Measurements from ENCODE around the gene TBC1D22A. TPM values are rescaled to one million over a fixed set of nuclear protein-coding genes. Genes with fewer than 3 reads are reported as not detected.

Gene TBC1D22A
- total RNA-seq, 2 experiments from 2014 or later = 22.3 to 43.9 TPM

GRCh38 chr22:46797355-46797754 lies 34.9 kb downstream of the TBC1D22A start:
- DNase-seq (ENCODE audit: low spot score) = peak; percentile 38
- H3K79me2 ChIP-seq (ENCODE audit: insufficient read depth, low read depth, low read length) = no peaks in the 10 kb centered on the region
- ChIA-PET POLR2A (no interaction called here), CTCF (ENCODE audit: unreplicated experiment) (no interaction called here)
- H3K36me3 ChIP-seq (ENCODE audit: insufficient read depth, low read length) = peaks cover 80% of the 10 kb centered on the region
- H3K9me3 ChIP-seq (ENCODE audit: low read length) = no peaks in the 10 kb centered on the region
- H2AFZ ChIP-seq (ENCODE audit: low read length) = no peak overlapping the region
- peaks cover 7% of the 10 kb centered on the region for H3K4me1 ChIP-seq (ENCODE audit: insufficient read depth, low read length, poor library complexity, severe bottlenecking)
- H3K4me3 ChIP-seq (ENCODE audit: low read depth, low read length, poor library complexity, severe bottlenecking) = no peak overlapping the region
- intact Hi-C loops (cut with micrococcal nuclease; ENCODE audit: unreplicated experiment) = loop anchor here (10.0 kb wide), 1 partner anchor 113 kb away; no protein-coding TSS in a partner anchor
- no peak overlapping the region for H3K27ac ChIP-seq (ENCODE audit: low read depth, low read length, poor library complexity, severe bottlenecking)
- no peak for TF ChIP-seq EZH2phosphoT487 (IDR thresholded peaks at IDR 0.05; ENCODE audit: borderline replicate concordance, low read depth, low read length)
- peak; percentile 61 for TF ChIP-seq CTCF (conservative IDR thresholded peaks at IDR 0.05; ENCODE audit: low read length)
- H3K9me2 ChIP-seq (ENCODE audit: insufficient read depth, low read length) = no peaks in the 10 kb centered on the region
- no peak overlapping the region for H3K4me2 ChIP-seq (ENCODE audit: low read length)
- 0 out of 2 replicates have a peak, but pooled peaks cover 3% of the 10 kb centered on the region for H4K20me1 ChIP-seq (ENCODE audit: insufficient read depth, low read length)
- BruUV-seq (replicated peaks) = no TSS peak

- no peak for DNase-seq (ENCODE audit: low spot score)
- Histone ChIP-seq H2AFZ (ENCODE audit: low read length) (no peak overlapping the region), H3K79me2 (ENCODE audit: insufficient read depth, low read depth, low read length) (no peaks in the 10 kb centered on the region), H3K4me2 (ENCODE audit: low read length) (no peak overlapping the region), H3K36me3 (ENCODE audit: insufficient read depth, low read length) (peaks cover 76% of the 10 kb centered on the region), H3K27ac (ENCODE audit: low read depth, low read length, poor library complexity, severe bottlenecking) (no peak overlapping the region), H3K9me3 (ENCODE audit: low read length) (no peaks in the 10 kb centered on the region), H3K9me2 (ENCODE audit: insufficient read depth, low read length) (no peaks in the 10 kb centered on the region), H4K20me1 (ENCODE audit: insufficient read depth, low read length) (0 out of 2 replicates have a peak, but pooled peaks cover 3% of the 10 kb centered on the region), H3K4me1 (ENCODE audit: insufficient read depth, low read length, poor library complexity, severe bottlenecking) (peaks cover 7% of the 10 kb centered on the region), H3K4me3 (ENCODE audit: low read depth, low read length, poor library complexity, severe bottlenecking) (no peak overlapping the region)
- no TSS peak for BruUV-seq (replicated peaks)
- POLR2A ChIA-PET = no interaction called here
- intact Hi-C loops (cut with micrococcal nuclease; ENCODE audit: unreplicated experiment) = loop anchor here (2.0 to 10.0 kb wide), 2 partner anchors 35 to 113 kb away; partner anchors contain the start of gene TBC1D22A
- CTCF ChIA-PET (ENCODE audit: unreplicated experiment) = interaction anchor here (1.0 kb wide), 1 partner anchor 40 kb away, joined by 4 read pairs; no protein-coding TSS in a partner anchor
- TF ChIP-seq EZH2phosphoT487 (IDR thresholded peaks at IDR 0.05; ENCODE audit: borderline replicate concordance, low read depth, low read length) = no peak
- TF ChIP-seq CTCF (conservative IDR thresholded peaks at IDR 0.05; ENCODE audit: low read length) = no peak
Measured at GRCh38 chr22:46798041-46798365, 35.6 kb downstream of the TBC1D22A start.

Measured in OCI-LY7 (cell line).